Peyer's patch (tissue), 4 donors: ENCODE results near the gene AMDHD2. TPM values are rescaled to one million over a fixed set of nuclear protein-coding genes. Genes with fewer than 3 reads are reported as not detected.
"Not testable (repeated sequence)": the region's sequence is repeated elsewhere in the genome, so short reads cannot be mapped to it uniquely, and the experiment has no call there.

Experiments used
- DNase-seq, 3 donors: peaks; one replicate each; pipeline ENCODE4 v3.0.0-alpha.2; 2017 to 2019
- H3K27ac ChIP-seq, 4 donors: fragments of 200-600 bp; sonication (generic); one replicate each; pipeline ENCODE4 v1.5.1; 2016 to 2019
- H3K27me3 ChIP-seq, 2 donors: fragments of 200-600 bp; sonication (generic); one replicate each; pipeline ENCODE4 v1.5.1; 2019
- H3K36me3 ChIP-seq, 3 donors: fragments of 200-600 bp; sonication (generic); one replicate each; pipeline ENCODE4 v1.5.1; 2016 to 2019
- H3K4me1 ChIP-seq, 4 donors: fragments of 200-600 bp; sonication (generic); one replicate each; pipeline ENCODE4 v1.5.1; 2016 to 2019
- H3K4me3 ChIP-seq, 4 donors: fragments of 200-600 bp; sonication (generic); 1 replicate in 3 of 4; 2 replicates in 1 of 4; pipeline ENCODE4 v1.5.1; 2016 to 2019; ENCODE audit warnings: mild to moderate bottlenecking in 1 of 4
- H3K9me3 ChIP-seq, 4 donors: fragments of 200-600 bp; sonication (generic); one replicate each; pipeline ENCODE4 v1.5.1; 2016 to 2019; ENCODE audit warnings: mild to moderate bottlenecking in 1 of 4
- POLR2A ChIP-seq, 2 donors: fragments of 450-650 bp; IDR thresholded peaks; one replicate each; pipeline ENCODE4 v1.5.1; 2017; ENCODE audit warnings: antibody characterized with exemption in 2 of 2, mild to moderate bottlenecking in 2 of 2, moderate library complexity in 2 of 2
- total RNA-seq, 4 donors: library from RNA; depleted of rRNA; stranded (reverse); fragments of >200 nt; gene quantifications; one replicate each; pipeline ENCODE4 v1.1.0, GENCODE V29; 2016
- TF ChIP-seq, protein P1 (sequence below), 6 experiments: fragments of 450-650 bp in 4 of 6; fragments of 200-600 bp in 2 of 6; sonication (generic) in 1 of 6; IDR thresholded peaks; one replicate each; pipeline ENCODE4 v1.5.1; 2017 to 2019; ENCODE audit warnings: antibody characterized with exemption in 6 of 6, mild to moderate bottlenecking in 3 of 6, moderate library complexity in 1 of 6

AMDHD2 gene
- total RNA-seq, 4 donors from 2014 or later, result 56.0 to 173 (median 83.8) TPM

DNA sequence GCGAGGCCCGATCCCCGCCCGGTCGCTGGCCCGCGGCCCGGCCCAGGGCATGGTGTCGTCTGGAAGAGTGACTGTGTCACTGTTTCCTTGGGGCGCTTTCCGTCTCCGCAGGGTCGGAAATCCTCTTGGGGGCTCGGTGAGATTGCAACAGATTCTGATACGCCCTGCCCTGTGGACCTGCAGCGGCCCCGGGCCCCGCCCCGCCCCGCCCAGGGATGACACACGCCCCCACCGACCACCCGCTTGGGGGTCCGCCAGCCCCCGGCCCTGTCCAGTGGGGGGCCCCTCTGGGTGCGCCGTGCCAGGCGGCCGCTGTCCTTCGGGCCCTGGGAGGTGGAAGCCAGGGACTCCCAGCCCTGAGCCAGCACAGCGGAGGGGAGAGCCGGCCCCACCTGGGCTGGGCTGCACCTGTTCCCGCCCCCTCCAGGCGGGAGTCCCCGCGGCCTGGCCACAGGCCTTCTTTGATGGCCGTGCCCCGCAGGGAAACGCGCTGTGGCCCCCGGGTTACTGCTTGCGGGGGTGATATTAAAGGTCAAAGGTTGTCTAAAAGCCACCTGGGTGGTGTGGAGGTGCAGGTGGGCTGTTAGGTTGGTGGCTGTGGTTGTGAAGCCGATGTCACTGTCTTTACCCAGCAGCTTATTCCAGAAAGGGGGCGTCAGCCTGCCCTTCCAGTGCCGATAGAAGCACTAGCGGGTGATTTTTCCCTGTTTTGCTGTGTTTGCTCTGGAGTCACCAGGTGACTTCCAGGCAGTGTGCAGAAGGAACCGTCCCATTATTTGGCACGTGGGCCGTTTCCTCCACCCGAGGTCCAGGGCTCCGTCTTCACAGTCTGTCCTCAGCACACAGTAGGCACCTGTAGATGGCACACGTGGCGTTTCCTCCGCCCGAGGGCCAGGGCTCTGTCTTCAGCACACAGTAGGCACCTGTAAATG lies 44.5 kb upstream of the AMDHD2 start:
- Histone ChIP-seq H3K27ac (peak overlapping the region in 2 of 4 donors; percentile 82 to 86), H3K4me1 (peaks cover 0 to 44% (median 21%) of the 10 kb centered on the region in 4 donors), H3K27me3 (peaks cover 0 to 19% of the 10 kb centered on the region in 2 donors), H3K36me3 (no peaks in the 10 kb centered on the region), H3K4me3 (peak overlapping the region; percentile 84 to 91 (median 86)), H3K9me3 (no peaks in the 10 kb centered on the region)
- DNase-seq, result peak in 1 of 3 donors; percentile 37
- TF ChIP-seq, protein P1, sequence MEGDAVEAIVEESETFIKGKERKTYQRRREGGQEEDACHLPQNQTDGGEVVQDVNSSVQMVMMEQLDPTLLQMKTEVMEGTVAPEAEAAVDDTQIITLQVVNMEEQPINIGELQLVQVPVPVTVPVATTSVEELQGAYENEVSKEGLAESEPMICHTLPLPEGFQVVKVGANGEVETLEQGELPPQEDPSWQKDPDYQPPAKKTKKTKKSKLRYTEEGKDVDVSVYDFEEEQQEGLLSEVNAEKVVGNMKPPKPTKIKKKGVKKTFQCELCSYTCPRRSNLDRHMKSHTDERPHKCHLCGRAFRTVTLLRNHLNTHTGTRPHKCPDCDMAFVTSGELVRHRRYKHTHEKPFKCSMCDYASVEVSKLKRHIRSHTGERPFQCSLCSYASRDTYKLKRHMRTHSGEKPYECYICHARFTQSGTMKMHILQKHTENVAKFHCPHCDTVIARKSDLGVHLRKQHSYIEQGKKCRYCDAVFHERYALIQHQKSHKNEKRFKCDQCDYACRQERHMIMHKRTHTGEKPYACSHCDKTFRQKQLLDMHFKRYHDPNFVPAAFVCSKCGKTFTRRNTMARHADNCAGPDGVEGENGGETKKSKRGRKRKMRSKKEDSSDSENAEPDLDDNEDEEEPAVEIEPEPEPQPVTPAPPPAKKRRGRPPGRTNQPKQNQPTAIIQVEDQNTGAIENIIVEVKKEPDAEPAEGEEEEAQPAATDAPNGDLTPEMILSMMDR (IDR thresholded peaks at IDR 0.05), result no peak

DNA sequence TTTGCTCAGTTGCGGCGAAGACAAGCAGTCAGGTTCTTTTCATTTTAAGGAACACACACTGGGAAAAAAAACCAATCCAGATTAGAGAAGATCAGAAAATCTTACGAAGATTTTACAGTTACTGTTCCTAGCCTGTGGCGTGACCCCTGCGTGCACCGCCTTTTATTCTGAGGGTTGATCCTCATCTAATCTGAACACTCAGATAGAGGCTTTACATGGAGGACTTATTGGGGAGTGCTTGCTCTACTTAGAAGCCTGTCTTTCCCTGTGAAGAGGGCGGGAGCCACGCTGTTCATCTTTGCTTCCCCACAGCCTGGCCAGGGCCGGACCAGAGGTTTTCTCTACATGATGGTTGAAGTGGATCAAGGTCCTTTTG lies 43.8 kb upstream of the AMDHD2 start:
- TF ChIP-seq, protein P1 (IDR thresholded peaks at IDR 0.05), result no peak
- TF ChIP-seq POLR2A (IDR thresholded peaks at IDR 0.05), result no peak
- H3K36me3 ChIP-seq, result no peaks in the 10 kb centered on the region
- no peak overlapping the region for H3K27ac ChIP-seq
- no peak overlapping the region for H3K4me3 ChIP-seq
- DNase-seq, result no peak
- H3K9me3 ChIP-seq, result no peaks in the 10 kb centered on the region
- peaks cover 0 to 12% of the 10 kb centered on the region in 2 donors for H3K27me3 ChIP-seq
- H3K4me1 ChIP-seq, result peaks cover 0 to 37% (median 19%) of the 10 kb centered on the region in 4 donors

DNA sequence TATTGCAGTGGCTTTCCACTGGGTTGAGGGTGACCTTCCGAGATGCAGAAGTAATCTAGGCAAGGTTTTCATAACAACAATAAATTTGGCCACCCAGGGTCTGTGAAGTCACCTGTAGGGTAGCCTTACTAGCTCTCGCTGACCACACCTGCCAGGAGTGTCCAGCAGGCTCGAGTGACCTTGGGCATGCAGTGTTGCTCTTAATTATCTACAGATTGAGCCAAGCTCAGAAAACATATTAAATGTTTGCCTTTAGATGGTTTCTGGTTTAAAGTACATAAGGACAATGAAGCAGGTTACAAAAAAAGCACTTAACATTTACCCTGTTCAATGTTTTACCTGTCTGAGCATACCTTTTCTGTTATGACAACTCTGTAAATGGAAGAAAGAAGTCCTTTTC lies 43.4 kb upstream of the AMDHD2 start:
- DNase-seq, result no peak
- H3K36me3 ChIP-seq, result no peaks in the 10 kb centered on the region
- H3K4me3 ChIP-seq, result no peak overlapping the region
- no peak for TF ChIP-seq POLR2A (IDR thresholded peaks at IDR 0.05)
- TF ChIP-seq, protein P1 (IDR thresholded peaks at IDR 0.05), result no peak
- H3K27me3 ChIP-seq, result peaks cover 0 to 8% of the 10 kb centered on the region in 2 donors
- no peak overlapping the region for H3K27ac ChIP-seq
- no peaks in the 10 kb centered on the region for H3K9me3 ChIP-seq
- H3K4me1 ChIP-seq, result peaks cover 0 to 33% (median 16%) of the 10 kb centered on the region in 4 donors

DNA sequence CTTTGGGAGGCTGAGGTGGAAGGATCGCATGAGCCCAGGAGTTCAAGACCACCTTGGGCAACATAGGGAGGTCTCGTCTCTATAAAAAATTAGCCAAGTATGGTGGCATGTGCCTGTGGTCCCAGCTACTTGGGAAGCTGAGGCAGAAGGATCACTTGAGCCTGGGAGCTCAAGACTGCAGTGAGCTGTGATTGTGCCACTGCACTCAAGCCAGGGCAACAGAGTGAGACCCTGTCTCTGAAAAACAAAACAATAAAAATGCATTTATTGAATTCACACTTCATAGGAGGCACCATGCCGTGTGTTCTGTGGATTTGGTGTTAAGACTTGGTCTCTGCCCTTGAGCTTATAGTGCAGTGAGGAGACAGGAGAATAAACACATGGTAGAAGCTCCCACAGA lies 42.8 kb upstream of the AMDHD2 start:
- peaks cover 0 to 28% (median 14%) of the 10 kb centered on the region in 4 donors for H3K4me1 ChIP-seq
- no peak overlapping the region for H3K4me3 ChIP-seq
- DNase-seq, result no peak
- H3K9me3 ChIP-seq, result no peaks in the 10 kb centered on the region
- peaks cover 0 to 3% of the 10 kb centered on the region in 2 donors for H3K27me3 ChIP-seq
- no peak overlapping the region for H3K27ac ChIP-seq
- no peak for TF ChIP-seq POLR2A (IDR thresholded peaks at IDR 0.05)
- TF ChIP-seq, protein P1 (IDR thresholded peaks at IDR 0.05), result no peak
- H3K36me3 ChIP-seq, result no peaks in the 10 kb centered on the region

DNA sequence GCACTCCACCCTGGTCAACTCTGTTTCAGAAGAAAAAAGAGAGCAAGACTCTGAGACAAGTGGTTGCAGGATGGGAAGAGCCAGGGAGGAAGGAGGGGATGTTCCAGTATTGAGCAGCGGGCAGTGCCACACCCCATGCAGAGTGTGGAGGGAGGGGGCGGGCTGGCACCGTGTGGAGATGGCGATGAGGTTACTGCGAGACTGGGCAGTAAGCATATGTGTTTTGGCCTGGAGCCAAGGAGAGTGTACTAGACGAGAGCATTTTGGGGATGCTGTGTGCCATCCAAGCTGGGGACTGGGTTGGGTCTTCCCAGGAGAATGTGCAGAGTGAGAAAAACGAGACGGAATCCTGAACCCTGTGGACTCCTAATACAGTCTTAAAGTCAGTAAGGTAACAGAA lies 41.9 kb upstream of the AMDHD2 start:
- H3K4me1 ChIP-seq, result peaks cover 0 to 25% (median 13%) of the 10 kb centered on the region in 4 donors
- no peak for DNase-seq
- TF ChIP-seq, protein P1 (IDR thresholded peaks at IDR 0.05), result no peak
- no peak for TF ChIP-seq POLR2A (IDR thresholded peaks at IDR 0.05)

DNA sequence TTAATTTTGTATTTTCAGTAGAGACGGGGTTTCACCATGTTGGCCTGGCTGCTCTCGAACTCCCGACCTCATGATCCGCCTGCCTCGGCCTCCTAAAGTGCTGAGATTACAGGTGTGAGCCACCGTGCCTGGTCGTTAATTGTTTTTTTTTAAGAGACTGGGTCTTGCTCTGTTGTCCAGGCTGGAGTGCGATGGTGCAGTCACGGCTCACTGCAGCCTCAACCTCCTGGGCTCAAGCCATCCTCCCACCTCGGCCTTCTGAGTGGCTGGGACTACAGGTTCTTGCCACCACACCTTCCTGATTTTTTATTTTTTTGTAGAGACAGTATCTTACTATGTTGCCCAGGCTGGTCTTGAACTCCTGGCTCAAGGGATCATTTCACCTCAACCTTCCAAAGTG lies 40.2 kb upstream of the AMDHD2 start:
- not testable (repeated sequence) for H3K27me3 ChIP-seq, DNase-seq, H3K36me3 ChIP-seq, H3K4me3 ChIP-seq, H3K27ac ChIP-seq, H3K9me3 ChIP-seq
- peaks cover 0 to 24% (median 4%) of the 10 kb centered on the region in 4 donors for H3K4me1 ChIP-seq

More for the DNA sequence above, 41.9 kb upstream of the AMDHD2 start:
- Histone ChIP-seq H3K27me3 (no peaks in the 10 kb centered on the region), H3K27ac (no peak overlapping the region), H3K4me3 (no peak overlapping the region), H3K36me3 (no peaks in the 10 kb centered on the region), H3K9me3 (no peaks in the 10 kb centered on the region)
